OCI-LY7 (cell line): Measurements from ENCODE around the gene RPS19BP1. TPM values are rescaled to one million over a fixed set of nuclear protein-coding genes. Genes with fewer than 3 reads are reported as not detected.
"Not testable (repeated sequence)": the region's sequence is repeated elsewhere in the genome, so short reads cannot be mapped to it uniquely, and the experiment has no call there.

ENCODE experiments used
- BruUV-seq: library from RNA; stranded (reverse); fragments of 400-500 nt; replicated peaks from 2 replicates; lab custom pipeline; 2021; lab: Mats Ljungman, UMichigan
- CTCF ChIA-PET: fragments of 300-600 bp; sonication (Branson Sonifier 250); formaldehyde crosslinking; loops from one replicate; lab custom pipeline; 2022; ENCODE audit warnings: antibody characterized with exemption; ENCODE audit not compliant: unreplicated experiment; lab: Charles Lee
- POLR2A ChIA-PET: fragments of 300-600 bp; sonication (Branson Sonifier 250); formaldehyde crosslinking; loops from one replicate; lab custom pipeline; 2022; ENCODE audit warnings: antibody characterized with exemption; lab: Charles Lee
- DNase-seq: peaks from one replicate; pipeline ENCODE4 v3.0.0-alpha.2; 2015; ENCODE audit warnings: low spot score
- H2AFZ ChIP-seq: fragments of 200-600 bp; sonication (generic), shearing (Covaris generic); 2 replicates; pipeline ENCODE4 v1.6.1; 2014; ENCODE audit warnings: mild to moderate bottlenecking, antibody characterized with exemption, low read length, moderate library complexity
- H3K27ac ChIP-seq: fragments of 200-600 bp; sonication (generic); 2 replicates; pipeline ENCODE4 v1.5.1; 2014; ENCODE audit warnings: mixed run types, low read depth, mild to moderate bottlenecking, moderate library complexity, low read length, inconsistent platforms; ENCODE audit not compliant: poor library complexity, severe bottlenecking
- H3K36me3 ChIP-seq: fragments of 200-600 bp; sonication (generic); 2 replicates; pipeline ENCODE4 v1.6.1; 2014; ENCODE audit warnings: mild to moderate bottlenecking, antibody characterized with exemption, low read length, moderate library complexity, mixed read lengths; ENCODE audit not compliant: insufficient read depth
- H3K4me1 ChIP-seq: fragments of 200-600 bp; sonication (generic); 2 replicates; pipeline ENCODE4 v1.5.1; 2014; ENCODE audit warnings: mild to moderate bottlenecking, low read length; ENCODE audit not compliant: insufficient read depth, poor library complexity, severe bottlenecking
- H3K4me2 ChIP-seq: fragments of 200-600 bp; sonication (generic); 2 replicates; pipeline ENCODE4 v1.6.1; 2014; ENCODE audit warnings: mild to moderate bottlenecking, low read length
- H3K4me3 ChIP-seq: fragments of 200-600 bp; sonication (generic); 2 replicates; pipeline ENCODE4 v1.5.1; 2014; ENCODE audit warnings: mild to moderate bottlenecking, low read depth, low read length; ENCODE audit not compliant: poor library complexity, severe bottlenecking
- H3K79me2 ChIP-seq: fragments of 200-600 bp; sonication (generic); 2 replicates; pipeline ENCODE4 v1.6.1; 2016; ENCODE audit warnings: low read depth, mild to moderate bottlenecking, low read length, moderate library complexity, mixed read lengths; ENCODE audit not compliant: insufficient read depth
- H3K9me2 ChIP-seq: fragments of 200-600 bp; sonication (generic); 2 replicates; pipeline ENCODE4 v1.6.1; 2016; ENCODE audit warnings: mild to moderate bottlenecking, low read length, mixed read lengths; ENCODE audit not compliant: insufficient read depth
- H3K9me3 ChIP-seq: fragments of 200-600 bp; sonication (generic); 2 replicates; pipeline ENCODE4 v1.6.1; 2014; ENCODE audit warnings: mild to moderate bottlenecking, mixed run types, low read length, mixed read lengths
- H4K20me1 ChIP-seq: fragments of 200-600 bp; sonication (generic); 2 replicates; pipeline ENCODE4 v1.6.1; 2014; ENCODE audit warnings: mild to moderate bottlenecking, antibody characterized with exemption, low read length, moderate library complexity, mixed read lengths; ENCODE audit not compliant: insufficient read depth
- CTCF ChIP-seq: fragments of 200-600 bp; sonication (generic); conservative IDR thresholded peaks from 2 replicates; pipeline ENCODE4 v1.5.1; 2014; ENCODE audit warnings: mild to moderate bottlenecking, antibody characterized with exemption, low read length, moderate library complexity, mixed read lengths
- EZH2phosphoT487 ChIP-seq: fragments of 200-600 bp; sonication (generic); IDR thresholded peaks from 2 replicates; pipeline ENCODE4 v1.6.1; 2018; ENCODE audit warnings: low read depth, borderline replicate concordance, mild to moderate bottlenecking, mixed run types, antibody characterized with exemption, low read length, moderate library complexity, mixed read lengths
- intact Hi-C: fragments of 100-400 bp; cut with micrococcal nuclease; formaldehyde crosslinking; loops from one replicate; pipeline ENCODE4 v1.10.0; 2022; ENCODE audit not compliant: unreplicated experiment
- total RNA-seq, 2 experiments: library from RNA; depleted of rRNA in 1 of 2; stranded (reverse); fragments of >200 nt in 1 of 2; shearing (Covaris generic) in 1 of 2; gene quantifications; 2 replicates each; pipeline ENCODE4 v1.2.3, GENCODE V29; 2014 to 2022

Gene RPS19BP1
- total RNA-seq, 2 experiments from 2014 or later, result 88.1 to 148 TPM

- H3K79me2 ChIP-seq, result peaks cover 58% of the 10 kb centered on the region
- CTCF ChIA-PET, result interaction anchor here (1.4 kb wide), 1 partner anchor 27 kb away, joined by 4 read pairs; no protein-coding TSS in a partner anchor
- peak overlapping the region; percentile 89 for H3K27ac ChIP-seq
- H4K20me1 ChIP-seq, result peaks cover 25% of the 10 kb centered on the region
- POLR2A ChIA-PET, result interaction anchor here (1.1 kb wide), 1 partner anchor 65 kb away, joined by 3 read pairs; no protein-coding TSS in a partner anchor
- DNase-seq, result peak; percentile 44
- peaks cover 75% of the 10 kb centered on the region for H3K36me3 ChIP-seq
- H3K4me3 ChIP-seq, result peak overlapping the region; percentile 85
- intact Hi-C loops, result no loop called here
- H3K9me2 ChIP-seq, result no peaks in the 10 kb centered on the region
- H3K9me3 ChIP-seq, result no peaks in the 10 kb centered on the region
- H3K4me2 ChIP-seq, result peak overlapping the region; percentile 81
- H2AFZ ChIP-seq, result no peak overlapping the region
- no peak for TF ChIP-seq CTCF
- TF ChIP-seq EZH2phosphoT487, result no peak
- H3K4me1 ChIP-seq, result peaks cover 70% of the 10 kb centered on the region
- BruUV-seq, result no TSS peak
These were observed 9.8 kb downstream of the RPS19BP1 start for GRCh38 chr22:39522567-39523300.

GRCh38 chr22:39522091-39522490 is 10.5 kb downstream of the RPS19BP1 start:
- TSS peak; percentile 85 for BruUV-seq
- H3K9me3 ChIP-seq, CTCF ChIA-PET, intact Hi-C loops, DNase-seq, H3K9me2 ChIP-seq, POLR2A ChIA-PET, H2AFZ ChIP-seq: not testable (repeated sequence)
- Histone ChIP-seq H3K4me3 (peak overlapping the region; percentile 85), H3K4me2 (peak overlapping the region; percentile 81), H3K4me1 (peaks cover 64% of the 10 kb centered on the region), H3K27ac (peak overlapping the region; percentile 89), H3K79me2 (peaks cover 64% of the 10 kb centered on the region), H3K36me3 (peaks cover 75% of the 10 kb centered on the region), H4K20me1 (peaks cover 25% of the 10 kb centered on the region)

- Histone ChIP-seq H3K36me3 (peaks cover 81% of the 10 kb centered on the region), H3K4me3 (peak overlapping the region; percentile 85), H3K4me2 (peak overlapping the region; percentile 81), H3K4me1 (peaks cover 56% of the 10 kb centered on the region), H3K27ac (peak overlapping the region; percentile 89), H3K79me2 (peaks cover 71% of the 10 kb centered on the region), H4K20me1 (peaks cover 25% of the 10 kb centered on the region)
- H2AFZ ChIP-seq, POLR2A ChIA-PET, BruUV-seq, DNase-seq, CTCF ChIA-PET, H3K9me3 ChIP-seq, H3K9me2 ChIP-seq: not testable (repeated sequence)
- intact Hi-C loops, result loop anchor here (1.0 kb wide), 1 partner anchor 19 kb away; the partner anchor contains the start of gene MIEF1
These were observed 11.3 kb downstream of the RPS19BP1 start for GRCh38 chr22:39521106-39521885.
